B cell (primary cell): ENCODE measurements around the gene CTNNA1. TPM values are rescaled to one million over a fixed set of nuclear protein-coding genes. Genes with fewer than 3 reads are reported as not detected.

Experiments
- ATAC-seq: fragments of 200-7000 bp; cut with Tn5 transposase; one replicate; pipeline ENCODE4 v1.10.0; 2021; ENCODE audit warnings: low read depth, mild to moderate bottlenecking, moderate number of reproducible peaks, moderate library complexity
- CTCF ChIA-PET: fragments of 350-600 bp; sonication (Branson Sonifier 250); formaldehyde crosslinking; loops from one replicate; lab custom pipeline; 2021; ENCODE audit warnings: antibody characterized with exemption, inconsistent platforms; lab: Charles Lee
- POLR2A ChIA-PET: fragments of 350-600 bp; sonication (Branson Sonifier 250); formaldehyde crosslinking; loops from one replicate; lab custom pipeline; 2021; ENCODE audit warnings: antibody characterized with exemption; lab: Charles Lee
- DNase-seq: peaks from one replicate; pipeline ENCODE4 v3.0.0; 2013
- H2AFZ ChIP-seq: 2 replicates; pipeline ENCODE4 v1.6.1; 2012; ENCODE audit warnings: mild to moderate bottlenecking, low read depth, low read length; ENCODE audit not compliant: insufficient read depth, poor library complexity, severe bottlenecking
- H3K27ac ChIP-seq, 2 donors: 1 replicate in 1 of 2; 2 replicates in 1 of 2; pipeline ENCODE4 v1.5.1; 2012 to 2013; ENCODE audit warnings: low read length in 2 of 2, mild to moderate bottlenecking in 2 of 2, moderate library complexity in 1 of 2
- H3K27me3 ChIP-seq, 4 experiments: fragments of 200-600 bp in 1 of 4; sonication (generic) in 1 of 4; replicated peaks in 1 of 4; 1 replicate in 2 of 4; 2 replicates in 2 of 4; pipeline versions ENCODE4 v1.6.1 to v1.7.0; 2013 to 2016; ENCODE audit warnings: low read length in 3 of 4, mild to moderate bottlenecking in 2 of 4, mixed read lengths in 1 of 4, moderate library complexity in 1 of 4; ENCODE audit not compliant: insufficient read depth in 4 of 4, control insufficient read depth in 3 of 4; ENCODE audit errors: control extremely low read depth in 1 of 4
- H3K36me3 ChIP-seq, 2 experiments: replicated peaks in 1 of 2; 1 replicate in 1 of 2; 2 replicates in 1 of 2; pipeline versions ENCODE4 v1.6.1 to v1.7.1; 2013; ENCODE audit warnings: low read length in 1 of 2; ENCODE audit not compliant: insufficient read depth in 2 of 2, control insufficient read depth in 1 of 2; ENCODE audit errors: control extremely low read depth in 1 of 2, extremely low read depth in 1 of 2
- H3K4me1 ChIP-seq, 2 donors: fragments of 200-600 bp in 1 of 2; sonication (generic) in 1 of 2; 1 replicate in 1 of 2; 2 replicates in 1 of 2; pipeline versions ENCODE4 v1.5.1 to v1.6.1; 2013 to 2017; ENCODE audit warnings: low read length in 2 of 2; ENCODE audit not compliant: control insufficient read depth in 2 of 2, insufficient read depth in 2 of 2
- H3K4me2 ChIP-seq: replicated peaks from 2 replicates; pipeline ENCODE3; 2012; ENCODE audit warnings: mild to moderate bottlenecking, low read depth, low read length; ENCODE audit not compliant: poor library complexity, severe bottlenecking
- H3K4me3 ChIP-seq, 5 experiments: fragments of 200-600 bp in 1 of 5; sonication (generic) in 1 of 5; 1 replicate in 3 of 5; 2 replicates in 2 of 5; pipeline versions ENCODE4 v1.5.1 to v1.7.0; 2011 to 2016; ENCODE audit warnings: low read length in 4 of 5, mild to moderate bottlenecking in 4 of 5, low read depth in 2 of 5, control low read depth in 1 of 5, moderate library complexity in 1 of 5; ENCODE audit not compliant: insufficient read depth in 1 of 5; ENCODE audit errors: control extremely low read depth in 1 of 5, extremely low read depth in 1 of 5
- H3K79me2 ChIP-seq: fragments of 200-600 bp; sonication (generic); one replicate; pipeline ENCODE4 v1.6.0; 2016; ENCODE audit warnings: low read length; ENCODE audit not compliant: control insufficient read depth, insufficient read depth
- H3K9ac ChIP-seq: fragments of 200-600 bp; sonication (generic); 2 replicates; pipeline ENCODE4 v1.6.1; 2017; ENCODE audit warnings: mild to moderate bottlenecking, low read length, moderate library complexity
- H3K9me3 ChIP-seq, 3 donors: one replicate each; pipeline versions ENCODE4 v1.6.1 to v1.7.1; 2013; ENCODE audit warnings: low read length in 2 of 3; ENCODE audit not compliant: control insufficient read depth in 2 of 3, insufficient read depth in 1 of 3; ENCODE audit errors: control extremely low read depth in 1 of 3
- H4K20me1 ChIP-seq: 2 replicates; pipeline ENCODE4 v1.6.0; 2012; ENCODE audit warnings: mild to moderate bottlenecking, low read length; ENCODE audit not compliant: insufficient read depth, control insufficient read depth, poor library complexity, severe bottlenecking
- H3K27ac Mint-ChIP-seq: one replicate; pipeline ENCODE4 v1.8.0; 2021; ENCODE audit warnings: mixed read lengths
- H3K27me3 Mint-ChIP-seq: one replicate; pipeline ENCODE4 v1.8.0; 2021; ENCODE audit warnings: mixed read lengths
- H3K4me1 Mint-ChIP-seq: one replicate; pipeline ENCODE4 v1.8.0; 2021; ENCODE audit warnings: mixed read lengths
- H3K4me3 Mint-ChIP-seq: one replicate; pipeline ENCODE4 v1.8.0; 2021; ENCODE audit warnings: mixed read lengths
- H3K9me3 Mint-ChIP-seq: one replicate; pipeline ENCODE4 v1.8.0; 2022; ENCODE audit warnings: mixed read lengths; ENCODE audit not compliant: insufficient read depth
- EZH2 ChIP-seq: IDR thresholded peaks from 2 replicates; pipeline ENCODE4 v1.6.1; 2012; ENCODE audit warnings: borderline replicate concordance, low read depth, mild to moderate bottlenecking, moderate library complexity, low read length; ENCODE audit not compliant: insufficient read depth, poor library complexity, severe bottlenecking
- whole genome bisulfite sequencing: methylation state at CpG from one replicate; pipeline ENCODE4 v1.1.5; 2013; ENCODE audit warnings: missing lambda C conversion rate; ENCODE audit not compliant: insufficient coverage; 5-methylcytosine and 5-hydroxymethylcytosine counted together
- intact Hi-C: fragments of 100-400 bp; cut with micrococcal nuclease; formaldehyde crosslinking; loops from one replicate; pipeline ENCODE4 v1.10.0; 2022
- polyA plus RNA-seq: library from polyadenylated mRNA; depleted of rRNA; stranded (reverse); fragments of >200 nt; gene quantifications from 2 replicates; pipeline ENCODE4 v1.2.3, GENCODE V29; 2012
- total RNA-seq, 2 donors: library from RNA; stranded (reverse); fragments of 120-200 nt in 1 of 2; gene quantifications; 1 replicate in 1 of 2; 2 replicates in 1 of 2; pipeline versions ENCODE4 v1.2.3 to v1.2.4, GENCODE V29; 2013 to 2022
- TF ChIP-seq, protein P1 (sequence below): fragments of 200-600 bp; IDR thresholded peaks from one replicate; pipeline ENCODE4 v1.8.0; 2022; ENCODE audit warnings: antibody characterized with exemption, mild to moderate bottlenecking

CTNNA1 gene
- total and polyA plus RNA-seq, 2 donors (not counting 1 experiment from before 2014, with no cell fraction given), result 22.7 to 96.0 TPM

DNA sequence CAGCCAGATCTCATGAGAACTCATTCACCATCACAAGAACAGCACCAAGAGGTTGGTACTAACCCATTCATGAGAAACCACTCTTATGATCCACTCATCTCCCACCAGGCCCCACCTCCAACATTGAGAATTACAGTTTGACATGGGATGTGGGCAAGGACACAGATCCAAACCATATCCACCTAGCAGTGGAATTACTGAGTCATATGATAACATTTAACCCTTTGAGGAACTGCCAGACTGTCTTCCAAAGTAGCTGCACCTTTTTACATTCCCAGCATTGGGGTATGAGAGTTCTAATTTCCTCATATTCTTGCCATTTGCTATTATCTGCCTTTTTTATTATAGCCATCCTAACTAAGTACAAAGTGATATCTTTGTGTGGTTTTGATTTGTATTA is 51.9 kb downstream of the CTNNA1 start:
- peaks cover 0 to 4% of the 10 kb centered on the region in 2 donors for H3K4me1 ChIP-seq
- Mint-ChIP-seq H3K27ac (no peak overlapping the region), H3K9me3 (peaks cover 5% of the 10 kb centered on the region), H3K4me3 (no peak overlapping the region), H3K27me3 (no peaks in the 10 kb centered on the region), H3K4me1 (peaks cover 9% of the 10 kb centered on the region)
- H3K27me3 ChIP-seq, result no peaks in the 10 kb centered on the region
- ChIA-PET CTCF (interaction anchor here (2.8 kb wide), 1 partner anchor 16 kb away, joined by 10 read pairs; no protein-coding TSS in a partner anchor), POLR2A (no interaction called here)
- intact Hi-C loops, result no loop called here
- H3K9me3 ChIP-seq, result peaks cover 0 to 5% (median 0%) of the 10 kb centered on the region in 3 donors
- no peak overlapping the region for H3K4me3 ChIP-seq
- no peak overlapping the region for H3K27ac ChIP-seq
- TF ChIP-seq, protein P1, sequence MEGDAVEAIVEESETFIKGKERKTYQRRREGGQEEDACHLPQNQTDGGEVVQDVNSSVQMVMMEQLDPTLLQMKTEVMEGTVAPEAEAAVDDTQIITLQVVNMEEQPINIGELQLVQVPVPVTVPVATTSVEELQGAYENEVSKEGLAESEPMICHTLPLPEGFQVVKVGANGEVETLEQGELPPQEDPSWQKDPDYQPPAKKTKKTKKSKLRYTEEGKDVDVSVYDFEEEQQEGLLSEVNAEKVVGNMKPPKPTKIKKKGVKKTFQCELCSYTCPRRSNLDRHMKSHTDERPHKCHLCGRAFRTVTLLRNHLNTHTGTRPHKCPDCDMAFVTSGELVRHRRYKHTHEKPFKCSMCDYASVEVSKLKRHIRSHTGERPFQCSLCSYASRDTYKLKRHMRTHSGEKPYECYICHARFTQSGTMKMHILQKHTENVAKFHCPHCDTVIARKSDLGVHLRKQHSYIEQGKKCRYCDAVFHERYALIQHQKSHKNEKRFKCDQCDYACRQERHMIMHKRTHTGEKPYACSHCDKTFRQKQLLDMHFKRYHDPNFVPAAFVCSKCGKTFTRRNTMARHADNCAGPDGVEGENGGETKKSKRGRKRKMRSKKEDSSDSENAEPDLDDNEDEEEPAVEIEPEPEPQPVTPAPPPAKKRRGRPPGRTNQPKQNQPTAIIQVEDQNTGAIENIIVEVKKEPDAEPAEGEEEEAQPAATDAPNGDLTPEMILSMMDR, result no peak
- TF ChIP-seq EZH2, result no peak
- H3K9ac ChIP-seq, result no peak overlapping the region
- peaks cover 6% of the 10 kb centered on the region for H4K20me1 ChIP-seq
- ATAC-seq, result no peak
- H2AFZ ChIP-seq, result no peak overlapping the region
- no peak overlapping the region for H3K4me2 ChIP-seq
- H3K79me2 ChIP-seq, result peaks cover 3% of the 10 kb centered on the region
- DNase-seq, result no peak
- peaks cover 0 to 3% of the 10 kb centered on the region in 2 experiments for H3K36me3 ChIP-seq

DNA sequence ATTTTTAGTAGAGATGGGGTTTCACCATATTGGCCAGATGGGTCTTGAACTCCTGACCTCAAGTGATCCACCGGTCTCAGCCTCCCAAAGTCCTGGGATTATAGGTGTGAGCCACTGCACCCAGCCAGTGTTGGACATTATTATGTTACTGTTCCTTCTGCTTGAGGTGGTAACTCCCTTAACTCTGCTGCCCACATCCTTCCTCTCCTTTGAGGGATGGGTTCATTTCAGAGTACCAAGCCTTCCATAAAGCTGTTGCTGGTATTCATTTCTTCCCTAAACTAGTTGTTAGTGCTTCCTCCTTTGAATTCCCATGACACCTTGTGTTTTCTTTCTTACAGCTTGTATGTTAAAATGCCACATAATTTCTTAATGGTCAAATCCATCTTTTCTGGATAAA is 54.0 kb downstream of the CTNNA1 start:
- Mint-ChIP-seq H3K4me1 (peaks cover 9% of the 10 kb centered on the region), H3K4me3 (no peak overlapping the region), H3K27ac (no peak overlapping the region), H3K27me3 (no peaks in the 10 kb centered on the region), H3K9me3 (peaks cover 3% of the 10 kb centered on the region)
- no peak for ATAC-seq
- Histone ChIP-seq H3K9ac (no peak overlapping the region), H3K36me3 (peaks cover 0 to 5% of the 10 kb centered on the region in 2 experiments), H3K4me2 (no peak overlapping the region), H3K27me3 (no peaks in the 10 kb centered on the region), H4K20me1 (peaks cover 6% of the 10 kb centered on the region), H3K4me3 (no peak overlapping the region), H3K27ac (no peak overlapping the region), H3K4me1 (peaks cover 0 to 4% of the 10 kb centered on the region in 2 donors), H2AFZ (no peak overlapping the region), H3K79me2 (peaks cover 3% of the 10 kb centered on the region), H3K9me3 (no peaks in the 10 kb centered on the region)
- no peak for DNase-seq
- ChIA-PET POLR2A (no interaction called here), CTCF (no interaction called here)
- 67% methylated on average over 1 of the region's 1 CpG for WGBS
- TF ChIP-seq, protein P1, result no peak
- no peak for TF ChIP-seq EZH2
- intact Hi-C loops, result no loop called here
